Neural crest cell (in vitro differentiated cells): Measurements from ENCODE around the gene LIMS2. TPM values are rescaled to one million over a fixed set of nuclear protein-coding genes. Genes with fewer than 3 reads are reported as not detected.
A peak's percentile ranks its signal among the peaks of the same experiment; 100 is the strongest.

ENCODE experiments used
- DNase-seq: peaks from one replicate; pipeline ENCODE4 v3.0.0; 2021; ENCODE audit warnings: low read depth, mixed read lengths, low spot score
- H3K27ac Mint-ChIP-seq: one replicate; pipeline ENCODE4 v1.8.0; 2021; ENCODE audit warnings: mild to moderate bottlenecking, mixed read lengths; ENCODE audit not compliant: unreplicated experiment
- H3K27me3 Mint-ChIP-seq: 2 replicates; pipeline ENCODE4 v1.8.0; 2021; ENCODE audit warnings: low read depth, mild to moderate bottlenecking, mixed read lengths
- H3K36me3 Mint-ChIP-seq: 2 replicates; pipeline ENCODE4 v1.8.0; 2021; ENCODE audit warnings: low read depth, mild to moderate bottlenecking, mixed read lengths
- H3K4me1 Mint-ChIP-seq: 2 replicates; pipeline ENCODE4 v1.8.0; 2021; ENCODE audit warnings: mixed read lengths
- H3K4me3 Mint-ChIP-seq: one replicate; pipeline ENCODE4 v1.8.0; 2021; ENCODE audit warnings: mild to moderate bottlenecking, mixed read lengths
- H3K9me3 Mint-ChIP-seq: 2 replicates; pipeline ENCODE4 v1.8.0; 2021; ENCODE audit warnings: mixed read lengths
- CTCF ChIP-seq: fragments of 200-600 bp; sonication (generic); conservative IDR thresholded peaks from 2 replicates; pipeline ENCODE4 v1.5.0; 2021; ENCODE audit warnings: antibody characterized with exemption, mild to moderate bottlenecking
- total RNA-seq: library from RNA; stranded (reverse); gene quantifications from 2 replicates; pipeline ENCODE4 v1.2.1, GENCODE V29; 2021

LIMS2 gene
- total RNA-seq, 1 donor from 2014 or later, result 7.6 TPM

- peaks cover 4% of the 10 kb centered on the region for H3K36me3 Mint-ChIP-seq
- H3K27me3 Mint-ChIP-seq, result no peaks in the 10 kb centered on the region
- no peaks in the 10 kb centered on the region for H3K4me1 Mint-ChIP-seq
- DNase-seq, result no peak
- H3K27ac Mint-ChIP-seq, result peak overlapping the region; percentile 15
- H3K4me3 Mint-ChIP-seq, result no peak overlapping the region
- TF ChIP-seq CTCF, result no peak
- peaks cover 8% of the 10 kb centered on the region for H3K9me3 Mint-ChIP-seq
These were observed 69.6 kb downstream of the LIMS2 start for GRCh38 chr2:127605691-127606263.

- Mint-ChIP-seq H3K9me3 (peaks cover 8% of the 10 kb centered on the region), H3K4me3 (no peak overlapping the region), H3K36me3 (peaks cover 4% of the 10 kb centered on the region), H3K27me3 (no peaks in the 10 kb centered on the region), H3K27ac (no peak overlapping the region), H3K4me1 (no peaks in the 10 kb centered on the region)
- TF ChIP-seq CTCF, result no peak
- DNase-seq, result no peak
These were observed 70.3 kb downstream of the LIMS2 start for GRCh38 chr2:127604986-127605385.

- no peak overlapping the region for H3K4me3 Mint-ChIP-seq
- H3K9me3 Mint-ChIP-seq, result peaks cover 11% of the 10 kb centered on the region
- H3K4me1 Mint-ChIP-seq, result no peaks in the 10 kb centered on the region
- DNase-seq, result no peak
- no peak overlapping the region for H3K27ac Mint-ChIP-seq
- peaks cover 4% of the 10 kb centered on the region for H3K36me3 Mint-ChIP-seq
- no peak for TF ChIP-seq CTCF
- no peaks in the 10 kb centered on the region for H3K27me3 Mint-ChIP-seq
These were observed 76.1 kb downstream of the LIMS2 start for GRCh38 chr2:127599211-127599610.

- no peak for TF ChIP-seq CTCF
- H3K4me1 Mint-ChIP-seq, result no peaks in the 10 kb centered on the region
- H3K27me3 Mint-ChIP-seq, result no peaks in the 10 kb centered on the region
- H3K4me3 Mint-ChIP-seq, result no peak overlapping the region
- peaks cover 11% of the 10 kb centered on the region for H3K9me3 Mint-ChIP-seq
- no peak for DNase-seq
- H3K27ac Mint-ChIP-seq, result no peak overlapping the region
- H3K36me3 Mint-ChIP-seq, result peaks cover 4% of the 10 kb centered on the region
These were observed 76.6 kb downstream of the LIMS2 start for GRCh38 chr2:127598711-127599110.

- Mint-ChIP-seq H3K4me3 (no peak overlapping the region), H3K9me3 (peaks cover 7% of the 10 kb centered on the region), H3K4me1 (no peaks in the 10 kb centered on the region), H3K27ac (no peak overlapping the region), H3K27me3 (no peaks in the 10 kb centered on the region), H3K36me3 (peaks cover under 1% of the 10 kb centered on the region)
- no peak for DNase-seq
- no peak for TF ChIP-seq CTCF
These were observed 77.3 kb downstream of the LIMS2 start for GRCh38 chr2:127597984-127598380.
